Keratinocyte (primary cell): ENCODE measurements around the gene ABHD6. TPM values are rescaled to one million over a fixed set of nuclear protein-coding genes. Genes with fewer than 3 reads are reported as not detected.
"Not testable (repeated sequence)": the region's sequence is repeated elsewhere in the genome, so short reads cannot be mapped to it uniquely, and the experiment has no call there.

Source experiments
- DNase-seq: peaks from one replicate; pipeline ENCODE4 v3.0.0-alpha.2; 2011; ENCODE audit warnings: low read depth, missing footprints, low spot score
- FAIRE-seq: peaks from 2 replicates; lab custom pipeline; 2011; peaks lifted over from hg19 to GRCh38; lab: Jason Lieb, UNC
- H2AFZ ChIP-seq: 2 replicates; pipeline ENCODE4 v1.6.0; 2012; ENCODE audit warnings: low read length, control low read depth, inconsistent platforms; ENCODE audit not compliant: control insufficient read depth
- H3K27ac ChIP-seq: 2 replicates; pipeline ENCODE4 v1.5.1; 2011; ENCODE audit warnings: low read length; ENCODE audit not compliant: control insufficient read depth, insufficient read depth
- H3K27me3 ChIP-seq: 3 replicates; pipeline ENCODE4 v1.6.0; 2011; ENCODE audit warnings: low read length; ENCODE audit not compliant: control insufficient read depth, insufficient read depth; ENCODE audit errors: extremely low read depth
- H3K36me3 ChIP-seq, 2 experiments: 2 replicates in 1 of 2; 3 replicates in 1 of 2; pipeline ENCODE4 v1.5.1; 2011; ENCODE audit warnings: low read length in 2 of 2, mild to moderate bottlenecking in 1 of 2; ENCODE audit not compliant: control insufficient read depth in 2 of 2, insufficient read depth in 2 of 2; ENCODE audit errors: extremely low read depth in 1 of 2
- H3K4me1 ChIP-seq: 3 replicates; pipeline ENCODE4 v1.5.1; 2011; ENCODE audit warnings: low read length; ENCODE audit not compliant: control insufficient read depth, insufficient read depth; ENCODE audit errors: extremely low read depth
- H3K4me2 ChIP-seq: 3 replicates; pipeline ENCODE4 v1.6.0; 2011; ENCODE audit warnings: low read depth, low read length; ENCODE audit not compliant: control insufficient read depth, insufficient read depth; ENCODE audit errors: extremely low read depth
- H3K4me3 ChIP-seq, 3 experiments: fragments of 200-600 bp in 1 of 3; sonication (generic) in 1 of 3; 2 replicates in 2 of 3; 3 replicates in 1 of 3; pipeline ENCODE4 v1.5.1; 2011 to 2016; ENCODE audit warnings: low read length in 3 of 3, mild to moderate bottlenecking in 3 of 3, control low read depth in 2 of 3, inconsistent platforms in 1 of 3, low read depth in 1 of 3, mixed read lengths in 1 of 3, mixed run types in 1 of 3, moderate library complexity in 1 of 3; ENCODE audit not compliant: control insufficient read depth in 2 of 3, insufficient read depth in 2 of 3; ENCODE audit errors: extremely low read depth in 1 of 3
- H3K79me2 ChIP-seq: 2 replicates; pipeline ENCODE4 v1.6.0; 2012; ENCODE audit warnings: low read length; ENCODE audit not compliant: control insufficient read depth, insufficient read depth
- H3K9ac ChIP-seq: 3 replicates; pipeline ENCODE4 v1.6.0; 2011; ENCODE audit warnings: low read length; ENCODE audit not compliant: control insufficient read depth, insufficient read depth; ENCODE audit errors: extremely low read depth
- H3K9me1 ChIP-seq: 3 replicates; pipeline ENCODE4 v1.6.0; 2011; ENCODE audit warnings: low read length; ENCODE audit not compliant: control insufficient read depth, insufficient read depth; ENCODE audit errors: extremely low read depth
- H3K9me3 ChIP-seq: 2 replicates; pipeline ENCODE4 v1.5.1; 2012; ENCODE audit warnings: low read depth, low read length; ENCODE audit not compliant: control insufficient read depth
- H4K20me1 ChIP-seq: 3 replicates; pipeline ENCODE4 v1.6.0; 2011; ENCODE audit warnings: low read length; ENCODE audit not compliant: control insufficient read depth, insufficient read depth; ENCODE audit errors: extremely low read depth
- EZH2 ChIP-seq: IDR thresholded peaks from one replicate; pipeline ENCODE4 v1.6.1; 2012; ENCODE audit warnings: inconsistent platforms, mild to moderate bottlenecking, low read length, moderate library complexity
- dilution Hi-C: fragments of 300-500 bp; cut with MboI; formaldehyde crosslinking; loops from one replicate; pipeline ENCODE4 v1.7.0; 2020; ENCODE audit warnings: low sequenced_read_pairs; ENCODE audit not compliant: extremely low pct_ligation_motif_present
- polyA plus RNA-seq, 5 experiments: library from polyadenylated mRNA; depleted of rRNA in 3 of 5; stranded (reverse) in 3 of 5; stranded (forward) in 1 of 5; unstranded in 1 of 5; fragments of >200 nt; gene quantifications; 1 replicate in 1 of 5; 2 replicates in 3 of 5; 3 replicates in 1 of 5; pipeline versions ENCODE4 v1.2.1 to v1.2.3, GENCODE V29; 2011 to 2012; ENCODE audit warnings: missing spikeins in 2 of 5, low read depth in 1 of 5, low replicate concordance in 1 of 5
- TF ChIP-seq, protein P1 (sequence below), 3 experiments: IDR thresholded peaks in 1 of 3; conservative IDR thresholded peaks in 1 of 3; optimal IDR thresholded peaks in 1 of 3; 2 replicates in 2 of 3; 3 replicates in 1 of 3; pipeline versions ENCODE3 to v1.5.1; 2011; ENCODE audit warnings: low read length in 3 of 3, mild to moderate bottlenecking in 3 of 3, moderate library complexity in 2 of 3, control low read depth in 1 of 3, inconsistent platforms in 1 of 3; ENCODE audit not compliant: insufficient read depth in 2 of 3; ENCODE audit errors: extremely low read depth in 1 of 3

The ABHD6 gene
- polyA plus RNA-seq, 1 donor (not counting 4 experiments of a cell fraction or from before 2014, with no cell fraction given): 15.2 TPM

DNA sequence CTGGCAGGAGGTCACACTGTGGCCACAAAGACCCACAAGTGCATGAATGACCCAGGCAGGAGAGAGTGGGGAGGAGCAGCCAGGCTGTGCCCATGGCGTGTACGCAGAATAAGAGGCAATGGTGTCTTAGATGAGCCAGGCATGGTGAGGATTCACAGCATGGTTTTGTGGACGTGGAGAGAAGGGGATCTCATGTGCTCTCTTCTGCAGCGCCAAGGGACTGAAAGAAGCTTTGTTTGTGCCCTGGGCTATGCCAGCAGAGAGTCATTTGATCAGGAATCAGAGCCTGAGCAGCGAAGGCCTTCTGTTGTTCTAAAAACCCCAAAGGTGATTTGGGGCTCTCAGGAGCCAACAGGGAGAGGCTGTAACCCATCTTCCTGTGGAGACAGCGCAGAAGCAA lies 49.8 kb downstream of the ABHD6 start:
- Histone ChIP-seq H3K4me3 (no peak overlapping the region), H3K27me3 (no peaks in the 10 kb centered on the region), H3K27ac (no peak overlapping the region), H3K79me2 (no peaks in the 10 kb centered on the region), H3K9ac (no peak overlapping the region), H3K9me3 (no peaks in the 10 kb centered on the region), H3K4me1 (no peaks in the 10 kb centered on the region), H3K9me1 (no peaks in the 10 kb centered on the region), H4K20me1 (no peaks in the 10 kb centered on the region), H3K4me2 (no peak overlapping the region), H3K36me3 (peaks cover 3 to 14% of the 10 kb centered on the region in 2 experiments), H2AFZ (no peak overlapping the region)
- TF ChIP-seq EZH2: no peak
- TF ChIP-seq, protein P1, sequence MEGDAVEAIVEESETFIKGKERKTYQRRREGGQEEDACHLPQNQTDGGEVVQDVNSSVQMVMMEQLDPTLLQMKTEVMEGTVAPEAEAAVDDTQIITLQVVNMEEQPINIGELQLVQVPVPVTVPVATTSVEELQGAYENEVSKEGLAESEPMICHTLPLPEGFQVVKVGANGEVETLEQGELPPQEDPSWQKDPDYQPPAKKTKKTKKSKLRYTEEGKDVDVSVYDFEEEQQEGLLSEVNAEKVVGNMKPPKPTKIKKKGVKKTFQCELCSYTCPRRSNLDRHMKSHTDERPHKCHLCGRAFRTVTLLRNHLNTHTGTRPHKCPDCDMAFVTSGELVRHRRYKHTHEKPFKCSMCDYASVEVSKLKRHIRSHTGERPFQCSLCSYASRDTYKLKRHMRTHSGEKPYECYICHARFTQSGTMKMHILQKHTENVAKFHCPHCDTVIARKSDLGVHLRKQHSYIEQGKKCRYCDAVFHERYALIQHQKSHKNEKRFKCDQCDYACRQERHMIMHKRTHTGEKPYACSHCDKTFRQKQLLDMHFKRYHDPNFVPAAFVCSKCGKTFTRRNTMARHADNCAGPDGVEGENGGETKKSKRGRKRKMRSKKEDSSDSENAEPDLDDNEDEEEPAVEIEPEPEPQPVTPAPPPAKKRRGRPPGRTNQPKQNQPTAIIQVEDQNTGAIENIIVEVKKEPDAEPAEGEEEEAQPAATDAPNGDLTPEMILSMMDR (optimal IDR thresholded peaks at IDR 0.05 in 1 of 3, IDR thresholded peaks at IDR 0.05 in 1 of 3, conservative IDR thresholded peaks at IDR 0.05 in 1 of 3; ENCODE audit: extremely low read depth in 1 of 3, insufficient read depth in 2 of 3, low read length in 3 of 3): no peak
- DNase-seq: no peak
- dilution Hi-C loops: no loop called here
- FAIRE-seq: no peak

DNA sequence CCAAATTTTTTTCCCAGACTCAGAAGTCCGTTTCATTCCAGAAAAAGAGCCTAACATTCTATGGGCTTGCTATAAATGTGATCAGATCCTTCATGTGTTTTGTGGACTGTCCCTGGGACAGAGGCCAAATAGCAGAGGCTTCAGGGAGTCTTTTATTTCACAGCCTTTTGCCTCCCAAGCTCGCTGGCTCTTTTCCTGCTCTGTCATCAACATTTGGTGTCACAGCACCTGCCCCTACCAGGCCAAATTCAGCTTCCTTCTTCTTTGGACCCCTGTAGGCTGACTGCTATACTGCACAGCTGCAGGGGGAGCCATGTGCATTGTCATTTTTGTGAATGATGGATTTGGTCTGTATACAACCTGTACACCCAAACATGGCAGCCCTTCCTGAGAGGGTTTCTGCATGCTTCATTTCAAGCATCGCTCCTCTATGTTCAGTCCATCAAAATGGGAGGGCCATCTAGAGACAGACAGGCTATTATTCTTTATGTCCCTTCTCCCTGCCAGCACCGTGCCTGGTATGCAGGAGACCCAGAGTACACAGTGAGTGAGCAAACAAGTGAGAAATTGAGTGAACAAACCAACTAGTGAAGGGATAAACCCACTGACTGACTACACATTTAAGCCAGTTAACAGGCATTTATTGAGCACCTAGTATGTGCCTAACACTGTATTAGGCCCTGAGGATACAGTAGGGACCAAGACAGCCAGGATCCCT lies 50.6 kb downstream of the ABHD6 start:
- Histone ChIP-seq H3K36me3 (peaks cover 3 to 12% of the 10 kb centered on the region in 2 experiments), H2AFZ (no peak overlapping the region), H3K4me1 (no peaks in the 10 kb centered on the region), H3K79me2 (no peaks in the 10 kb centered on the region), H3K9me3 (no peaks in the 10 kb centered on the region), H3K27ac (no peak overlapping the region), H4K20me1 (no peaks in the 10 kb centered on the region), H3K4me3 (no peak overlapping the region), H3K27me3 (no peaks in the 10 kb centered on the region), H3K9ac (no peak overlapping the region), H3K4me2 (no peak overlapping the region), H3K9me1 (no peaks in the 10 kb centered on the region)
- dilution Hi-C loops: no loop called here
- FAIRE-seq: no peak
- DNase-seq: no peak
- TF ChIP-seq, protein P1 (optimal IDR thresholded peaks at IDR 0.05 in 1 of 3, IDR thresholded peaks at IDR 0.05 in 1 of 3, conservative IDR thresholded peaks at IDR 0.05 in 1 of 3; ENCODE audit: extremely low read depth in 1 of 3, insufficient read depth in 2 of 3, low read length in 3 of 3): peak in 2 of 3 experiments; percentile 2 to 6
- TF ChIP-seq EZH2: no peak

DNA sequence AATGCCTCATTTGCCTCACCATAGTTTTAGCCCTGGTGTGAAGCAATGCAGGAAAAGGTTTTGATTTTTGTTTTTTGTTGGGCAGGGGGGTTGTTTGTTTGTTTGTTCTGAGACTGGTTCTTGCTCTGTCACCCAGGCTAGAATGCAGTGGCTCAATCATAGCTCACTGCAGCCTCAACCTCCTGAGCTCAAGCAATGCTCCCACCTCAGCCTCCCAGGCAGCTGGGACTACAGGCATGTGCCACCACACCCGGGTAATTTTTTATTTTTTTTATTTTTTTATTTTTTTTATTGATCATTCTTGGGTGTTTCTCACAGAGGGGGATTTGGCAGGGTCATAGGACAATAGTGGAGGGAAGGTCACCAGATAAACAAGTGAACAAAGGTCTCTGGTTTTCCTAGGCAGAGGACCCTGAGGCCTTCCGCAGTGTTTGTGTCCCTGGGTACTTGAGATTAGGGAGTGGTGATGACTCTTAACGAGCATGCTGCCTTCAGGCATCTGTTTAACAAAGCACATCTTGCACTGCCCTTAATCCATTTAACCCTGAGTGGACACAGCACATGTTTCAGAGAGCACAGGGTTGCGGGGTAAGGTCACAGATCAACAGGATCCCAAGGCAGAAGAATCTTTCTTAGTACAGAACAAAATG lies 51.5 kb downstream of the ABHD6 start:
- H3K4me2 ChIP-seq, dilution Hi-C loops, H3K27me3 ChIP-seq, DNase-seq, H3K79me2 ChIP-seq, H3K4me3 ChIP-seq, H4K20me1 ChIP-seq, H2AFZ ChIP-seq, FAIRE-seq, H3K9me1 ChIP-seq, H3K27ac ChIP-seq, H3K4me1 ChIP-seq, H3K9me3 ChIP-seq, H3K9ac ChIP-seq: not testable (repeated sequence)
- peaks cover 3 to 15% of the 10 kb centered on the region in 2 experiments for H3K36me3 ChIP-seq
